Neuronal stem cell (in vitro differentiated cells): ENCODE data around the gene S100A13.
"Not testable (repeated sequence)": the region's sequence is repeated elsewhere in the genome, so short reads cannot be mapped to it uniquely, and the experiment has no call there.

Source experiments
- DNase-seq: peaks from one replicate; pipeline ENCODE4 v3.0.0-alpha.2; 2013; ENCODE audit warnings: low spot score
- H2AFZ ChIP-seq: one replicate; pipeline ENCODE4 v1.6.1; 2013; ENCODE audit warnings: mild to moderate bottlenecking, low read length, inconsistent platforms
- H2AK5ac ChIP-seq: 2 replicates; pipeline ENCODE4 v1.6.1; 2013; ENCODE audit warnings: low read depth, mild to moderate bottlenecking, inconsistent platforms, low read length, moderate library complexity, mixed read lengths
- H2BK120ac ChIP-seq: 2 replicates; pipeline ENCODE4 v1.6.1; 2013; ENCODE audit warnings: low read depth, mild to moderate bottlenecking, inconsistent platforms, low read length, moderate library complexity, mixed read lengths
- H2BK12ac ChIP-seq: one replicate; pipeline ENCODE4 v1.6.1; 2013; ENCODE audit warnings: low read length, inconsistent platforms
- H2BK15ac ChIP-seq: 2 replicates; pipeline ENCODE4 v1.6.1; 2013; ENCODE audit warnings: mild to moderate bottlenecking, low read length, inconsistent platforms, mixed read lengths
- H2BK5ac ChIP-seq: one replicate; pipeline ENCODE4 v1.6.1; 2013; ENCODE audit warnings: inconsistent platforms, mild to moderate bottlenecking, low read length, moderate library complexity
- H3K14ac ChIP-seq: one replicate; pipeline ENCODE4 v1.6.1; 2013; ENCODE audit warnings: low read length, inconsistent platforms
- H3K18ac ChIP-seq: 2 replicates; pipeline ENCODE4 v1.6.1; 2013; ENCODE audit warnings: low read length, inconsistent platforms
- H3K23ac ChIP-seq: 2 replicates; pipeline ENCODE4 v1.6.1; 2013; ENCODE audit warnings: low read depth, mild to moderate bottlenecking, mixed read lengths, low read length, inconsistent platforms; ENCODE audit not compliant: poor library complexity
- H3K27ac ChIP-seq: replicated peaks from 3 replicates; pipeline ENCODE4 v1.5.1; 2013; ENCODE audit warnings: low read length, inconsistent platforms
- H3K27me3 ChIP-seq, 3 experiments: 2 replicates each; pipeline ENCODE4 v1.6.1; 2013; ENCODE audit warnings: low read length in 3 of 3, mild to moderate bottlenecking in 2 of 3, inconsistent platforms in 1 of 3, low read depth in 1 of 3, mixed read lengths in 1 of 3, moderate library complexity in 1 of 3; ENCODE audit not compliant: control insufficient read depth in 3 of 3, insufficient read depth in 3 of 3
- H3K36me3 ChIP-seq, 2 donors: replicated peaks in 1 of 2; 2 replicates each; pipeline ENCODE4 v1.6.1; 2013; ENCODE audit warnings: low read length in 2 of 2; ENCODE audit not compliant: control insufficient read depth in 2 of 2, insufficient read depth in 2 of 2
- H3K4ac ChIP-seq: 2 replicates; pipeline ENCODE4 v1.6.1; 2013; ENCODE audit warnings: inconsistent platforms, mild to moderate bottlenecking, low read length, moderate library complexity
- H3K4me1 ChIP-seq, 2 donors: 1 replicate in 1 of 2; 2 replicates in 1 of 2; pipeline ENCODE4 v1.6.1; 2013; ENCODE audit warnings: low read length in 2 of 2, low read depth in 1 of 2; ENCODE audit not compliant: control insufficient read depth in 2 of 2, insufficient read depth in 1 of 2
- H3K4me2 ChIP-seq: one replicate; pipeline ENCODE4 v1.6.1; 2013; ENCODE audit warnings: mild to moderate bottlenecking, low read length, inconsistent platforms; ENCODE audit not compliant: insufficient read depth, poor library complexity, severe bottlenecking
- H3K4me3 ChIP-seq, 2 donors: 2 replicates each; pipeline ENCODE4 v1.5.1; 2013; ENCODE audit warnings: low read length in 2 of 2, mild to moderate bottlenecking in 2 of 2, inconsistent platforms in 1 of 2, moderate library complexity in 1 of 2
- H3K79me1 ChIP-seq: one replicate; pipeline ENCODE4 v1.6.1; 2013; ENCODE audit warnings: low read depth, mild to moderate bottlenecking, inconsistent platforms, low read length, moderate library complexity
- H3K9ac ChIP-seq: one replicate; pipeline ENCODE4 v1.6.1; 2013; ENCODE audit warnings: mild to moderate bottlenecking, low read depth, low read length, inconsistent platforms; ENCODE audit not compliant: poor library complexity
- H3K9me3 ChIP-seq, 2 donors: replicated peaks in 1 of 2; 2 replicates each; pipeline versions ENCODE3 to v1.6.1; 2013; ENCODE audit warnings: low read length in 2 of 2, mild to moderate bottlenecking in 2 of 2, inconsistent platforms in 1 of 2, low read depth in 1 of 2, mixed read lengths in 1 of 2, moderate library complexity in 1 of 2; ENCODE audit not compliant: control insufficient read depth in 2 of 2, insufficient read depth in 1 of 2
- H4K8ac ChIP-seq: one replicate; pipeline ENCODE4 v1.6.1; 2013; ENCODE audit warnings: low read depth, mild to moderate bottlenecking, inconsistent platforms, low read length, moderate library complexity
- H4K91ac ChIP-seq: one replicate; pipeline ENCODE4 v1.6.1; 2013; ENCODE audit warnings: low read length, low read depth, mild to moderate bottlenecking, inconsistent platforms; ENCODE audit not compliant: poor library complexity
- WGBS, 2 donors: extraction: QIAGEN DNeasy Blood & Tissue Kit; methylation state at CpG; one replicate each; pipeline ENCODE4 v1.1.7; 2013; ENCODE audit warnings: missing lambda C conversion rate in 2 of 2, mixed read lengths in 1 of 2; ENCODE audit not compliant: insufficient read length in 2 of 2, insufficient replicate concordance in 1 of 2; ENCODE audit errors: extremely low coverage in 2 of 2; 5-methylcytosine and 5-hydroxymethylcytosine counted together

Gene S100A13

DNA sequence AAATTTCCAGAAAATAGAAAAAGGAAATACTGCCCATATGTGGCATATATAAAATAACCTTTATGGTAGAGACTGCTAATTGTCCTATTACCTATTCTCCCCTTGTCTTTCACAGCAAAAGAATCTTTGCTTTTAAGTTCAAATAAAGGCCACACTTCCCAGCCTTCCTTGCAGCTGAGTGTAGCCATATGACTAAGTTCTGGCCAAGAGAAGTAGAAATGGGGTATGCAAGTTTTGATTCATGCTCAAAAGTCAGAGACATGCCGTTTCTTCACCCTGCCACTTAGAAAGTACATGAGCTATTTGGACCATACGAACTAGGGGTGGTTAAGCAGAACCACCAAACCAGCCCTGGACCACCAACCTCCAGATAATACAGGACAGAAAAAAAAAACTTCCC is 43.3 kb downstream of the S100A13 start:
- no peaks in the 10 kb centered on the region for H3K36me3 ChIP-seq
- H2AK5ac ChIP-seq, result no peak overlapping the region

DNA sequence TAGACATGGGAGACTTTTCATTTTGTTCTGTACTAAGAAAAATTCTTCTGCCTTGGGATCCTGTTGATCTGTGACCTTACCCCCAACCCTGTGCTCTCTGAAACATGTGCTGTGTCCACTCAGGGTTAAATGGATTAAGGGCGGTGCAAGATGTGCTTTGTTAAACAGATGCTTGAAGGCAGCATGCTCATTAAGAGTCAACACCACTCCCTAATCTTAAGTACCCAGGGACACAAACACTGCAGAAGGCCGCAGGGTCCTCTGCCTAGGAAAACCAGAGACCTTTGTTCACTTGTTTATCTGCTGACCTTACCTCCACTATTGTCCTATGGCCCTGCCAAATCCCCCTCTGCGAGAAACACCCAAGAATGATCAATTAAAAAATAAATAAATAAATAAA is 43.8 kb downstream of the S100A13 start:
- not testable (repeated sequence) for DNase-seq, H3K36me3 ChIP-seq, H3K23ac ChIP-seq, H3K27me3 ChIP-seq, H3K27ac ChIP-seq, H3K18ac ChIP-seq, H2BK15ac ChIP-seq, H2BK12ac ChIP-seq, H2AK5ac ChIP-seq, H3K14ac ChIP-seq, H3K4ac ChIP-seq, H3K9me3 ChIP-seq, H2BK120ac ChIP-seq, H2BK5ac ChIP-seq, H4K8ac ChIP-seq, H3K4me3 ChIP-seq, H4K91ac ChIP-seq, H3K79me1 ChIP-seq, H3K9ac ChIP-seq, H3K4me2 ChIP-seq, H2AFZ ChIP-seq
- peaks cover 8 to 11% of the 10 kb centered on the region in 2 donors for H3K4me1 ChIP-seq
- WGBS, 2 donors, result no CpG with 5 or more reads among the region's 3 CpGs

More for the DNA sequence above, 43.3 kb downstream of the S100A13 start:
- Histone ChIP-seq H2BK12ac (no peak overlapping the region), H2BK15ac (no peak overlapping the region), H3K4me3 (no peak overlapping the region), H4K91ac (no peak overlapping the region), H3K14ac (no peak overlapping the region), H4K8ac (no peak overlapping the region), H3K27ac (no peak overlapping the region), H2BK120ac (no peak overlapping the region), H2BK5ac (no peak overlapping the region), H2AFZ (peak overlapping the region; percentile 23), H3K4me1 (peaks cover 5 to 7% of the 10 kb centered on the region in 2 donors), H3K79me1 (no peaks in the 10 kb centered on the region), H3K4me2 (no peak overlapping the region), H3K23ac (no peak overlapping the region), H3K4ac (no peak overlapping the region), H3K9ac (no peak overlapping the region), H3K18ac (no peak overlapping the region), H3K27me3 (no peaks in the 10 kb centered on the region), H3K9me3 (no peaks in the 10 kb centered on the region)
- no peak for DNase-seq
- WGBS, 2 donors, result no CpG with 5 or more reads among the region's 2 CpGs

DNA sequence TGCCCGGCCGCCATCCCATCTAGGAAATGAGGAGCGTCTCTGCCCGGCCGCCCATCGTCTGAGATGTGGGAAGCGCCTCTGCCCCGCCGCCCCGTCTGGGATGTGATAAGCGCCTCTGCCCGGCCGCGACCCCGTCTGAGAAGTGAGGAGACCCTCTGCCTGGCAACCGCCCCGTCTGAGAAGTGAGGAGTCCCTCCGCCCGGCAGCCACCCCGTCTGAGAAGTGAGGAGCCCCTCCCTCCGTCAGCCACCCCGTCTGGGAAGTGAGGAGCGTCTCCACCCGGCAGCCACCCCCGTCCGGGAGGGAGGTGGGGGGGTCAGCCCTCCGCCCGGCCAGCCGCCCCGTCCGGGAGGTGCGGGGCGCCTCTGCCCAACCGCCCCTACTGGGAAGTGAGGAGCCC is 44.5 kb downstream of the S100A13 start:
- H2BK5ac ChIP-seq, H2AK5ac ChIP-seq, H3K18ac ChIP-seq, H3K4me2 ChIP-seq, H3K4me3 ChIP-seq, H3K14ac ChIP-seq, H3K23ac ChIP-seq, H3K4ac ChIP-seq, DNase-seq, H2BK120ac ChIP-seq, H3K9ac ChIP-seq, H4K8ac ChIP-seq, H2BK12ac ChIP-seq, H2BK15ac ChIP-seq, H2AFZ ChIP-seq, H3K9me3 ChIP-seq, H3K36me3 ChIP-seq, H3K27ac ChIP-seq, H4K91ac ChIP-seq, H3K79me1 ChIP-seq, H3K27me3 ChIP-seq: not testable (repeated sequence)
- WGBS, 2 donors, result no CpG with 5 or more reads among the region's 34 CpGs
- peaks cover 10 to 17% of the 10 kb centered on the region in 2 donors for H3K4me1 ChIP-seq

DNA sequence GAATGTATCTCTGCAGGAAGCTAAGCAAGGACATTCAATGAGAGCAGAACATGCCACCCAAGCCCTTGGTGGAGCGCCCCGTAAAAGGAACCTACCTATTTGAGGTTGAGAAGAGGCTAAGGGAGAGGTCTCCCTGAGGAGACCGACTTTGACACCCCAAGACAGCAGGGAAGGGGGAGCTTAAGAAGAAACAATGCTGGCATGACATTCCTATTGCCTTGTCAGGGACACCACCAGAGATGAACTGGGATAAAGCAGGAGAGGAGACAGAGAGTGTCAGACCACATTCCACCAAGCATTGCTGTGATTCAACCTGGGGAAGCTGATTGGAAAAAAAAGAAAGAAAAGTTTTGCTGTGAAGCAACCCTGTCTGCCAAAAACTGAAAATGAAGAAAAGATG is 48.4 kb downstream of the S100A13 start:
- WGBS, 2 donors, result no CpG with 5 or more reads among the region's 3 CpGs
- Histone ChIP-seq H3K27ac (no peak overlapping the region), H3K36me3 (no peaks in the 10 kb centered on the region), H4K91ac (no peak overlapping the region), H3K4me3 (no peak overlapping the region), H3K4me1 (peaks cover 8 to 15% of the 10 kb centered on the region in 2 donors), H2BK12ac (no peak overlapping the region), H2AK5ac (no peak overlapping the region), H3K79me1 (no peaks in the 10 kb centered on the region), H3K14ac (no peak overlapping the region), H4K8ac (no peak overlapping the region), H3K4ac (no peak overlapping the region), H2BK5ac (no peak overlapping the region), H2BK15ac (no peak overlapping the region), H3K23ac (no peak overlapping the region), H3K27me3 (no peaks in the 10 kb centered on the region), H3K18ac (no peak overlapping the region), H2AFZ (peak overlapping the region; percentile 51), H3K9me3 (no peaks in the 10 kb centered on the region), H3K4me2 (no peak overlapping the region), H3K9ac (no peak overlapping the region), H2BK120ac (no peak overlapping the region)
- DNase-seq, result no peak
